SK-N-SH (cell line): ENCODE measurements around the gene IQSEC2. TPM values are rescaled to one million over a fixed set of nuclear protein-coding genes. Genes with fewer than 3 reads are reported as not detected.

Experiments
- CTCF ChIA-PET: fragments of 300-600, 350-600 bp; formaldehyde crosslinking; extraction: SDS; loops from one replicate; lab custom pipeline; 2021; lab: Yijun Ruan, JAX
- POLR2A ChIA-PET: fragments of 350-600 bp; sonication (Branson Sonifier 250); formaldehyde crosslinking; extraction: SDS; loops from one replicate; lab custom pipeline; 2020; ENCODE audit warnings: antibody characterized with exemption, inconsistent platforms; lab: Yijun Ruan, JAX
- DNase-seq: peaks from one replicate; pipeline ENCODE4 v3.0.0; 2012
- H2AFZ ChIP-seq: fragments of 200-600 bp; sonication (generic); 2 replicates; pipeline ENCODE4 v1.8.1; 2016; ENCODE audit warnings: antibody characterized with exemption, mild to moderate bottlenecking, low read depth
- H3F3A ChIP-seq: fragments of 200-600 bp; sonication (generic); replicated peaks from 2 replicates; pipeline ENCODE3; 2016; ENCODE audit warnings: antibody characterized with exemption, mild to moderate bottlenecking; ENCODE audit not compliant: insufficient read depth
- H3K27ac ChIP-seq, 2 experiments: fragments of 200-500 bp in 1 of 2; fragments of 200-600 bp in 1 of 2; sonication (Bioruptor generic) in 1 of 2; sonication (generic), shearing (Covaris generic) in 1 of 2; 2 replicates each; pipeline versions ENCODE4 v1.5.1 to v1.6.1; 2014 to 2016; ENCODE audit warnings: low read depth in 2 of 2, inconsistent platforms in 1 of 2, low read length in 1 of 2, mild to moderate bottlenecking in 1 of 2, mixed read lengths in 1 of 2
- H3K27me3 ChIP-seq: fragments of 200-600 bp; sonication (generic), shearing (Covaris generic); 2 replicates; pipeline ENCODE4 v1.6.1; 2016; ENCODE audit warnings: mixed run types; ENCODE audit not compliant: insufficient read depth
- H3K36me3 ChIP-seq, 2 experiments: fragments of 200-500 bp in 1 of 2; fragments of 200-600 bp in 1 of 2; sonication (Bioruptor generic) in 1 of 2; sonication (generic) in 1 of 2; replicated peaks in 1 of 2; 2 replicates each; pipeline versions ENCODE3 to v1.5.1; 2014 to 2016; ENCODE audit warnings: low read length in 1 of 2, mild to moderate bottlenecking in 1 of 2; ENCODE audit not compliant: insufficient read depth in 2 of 2, control insufficient read depth in 1 of 2
- H3K4me1 ChIP-seq, 2 experiments: fragments of 200-500 bp in 1 of 2; fragments of 200-600 bp in 1 of 2; sonication (Bioruptor generic) in 1 of 2; sonication (generic), shearing (Covaris generic) in 1 of 2; 2 replicates each; pipeline versions ENCODE4 v1.5.1 to v1.6.1; 2014 to 2016; ENCODE audit warnings: low read depth in 1 of 2, low read length in 1 of 2, mixed run types in 1 of 2; ENCODE audit not compliant: insufficient read depth in 2 of 2, control insufficient read depth in 1 of 2
- H3K4me2 ChIP-seq: fragments of 200-600 bp; sonication (generic), shearing (Covaris generic); 2 replicates; pipeline ENCODE4 v1.6.1; 2017; ENCODE audit warnings: mixed run types
- H3K4me3 ChIP-seq, 2 experiments: fragments of 200-500 bp in 1 of 2; fragments of 200-600 bp in 1 of 2; sonication (Bioruptor generic) in 1 of 2; sonication (generic), shearing (Covaris generic) in 1 of 2; 2 replicates each; pipeline versions ENCODE4 v1.5.1 to v1.8.1; 2014 to 2016; ENCODE audit warnings: low read depth in 2 of 2, inconsistent platforms in 1 of 2, low read length in 1 of 2, mild to moderate bottlenecking in 1 of 2, mixed read lengths in 1 of 2, moderate library complexity in 1 of 2
- H3K79me2 ChIP-seq: fragments of 200-600 bp; sonication (generic); 2 replicates; pipeline ENCODE4 v1.8.1; 2017; ENCODE audit warnings: mild to moderate bottlenecking; ENCODE audit not compliant: insufficient read depth
- H3K9ac ChIP-seq: fragments of 200-600 bp; sonication (generic); 2 replicates; pipeline ENCODE4 v1.6.1; 2017; ENCODE audit warnings: mixed run types
- H3K9me2 ChIP-seq: fragments of 200-600 bp; sonication (generic); 2 replicates; pipeline ENCODE4 v1.6.1; 2017; ENCODE audit warnings: mixed run types
- H3K9me3 ChIP-seq: fragments of 200-600 bp; sonication (generic); 2 replicates; pipeline ENCODE4 v1.6.1; 2017; ENCODE audit warnings: mixed run types, mild to moderate bottlenecking, moderate library complexity
- H4K20me1 ChIP-seq: fragments of 200-600 bp; sonication (generic); 2 replicates; pipeline ENCODE4 v1.6.1; 2017; ENCODE audit warnings: mild to moderate bottlenecking, mixed run types; ENCODE audit not compliant: insufficient read depth
- ELF1 ChIP-seq: IDR thresholded peaks from 2 replicates; pipeline ENCODE4 v1.4.0; 2012
- FOXM1 ChIP-seq: IDR thresholded peaks from 2 replicates; pipeline ENCODE4 v1.4.0; 2012; ENCODE audit warnings: low read depth, mild to moderate bottlenecking
- GABPA ChIP-seq: IDR thresholded peaks from 2 replicates; pipeline ENCODE4 v1.4.0; 2012; ENCODE audit warnings: low read depth, mild to moderate bottlenecking
- GATA2 ChIP-seq: sonication (generic); formaldehyde crosslinking; IDR thresholded peaks from 2 replicates; pipeline ENCODE4 v1.5.0; 2020; ENCODE audit warnings: mild to moderate bottlenecking, missing genetic modification reagents
- MEF2A ChIP-seq: IDR thresholded peaks from 2 replicates; pipeline ENCODE4 v1.4.0; 2012; ENCODE audit warnings: low read depth, borderline replicate concordance
- MXI1 ChIP-seq: IDR thresholded peaks from 2 replicates; pipeline ENCODE4 v1.6.1; 2012; ENCODE audit warnings: mild to moderate bottlenecking, low read depth, low read length, improper control_type of control experiment
- NFIC ChIP-seq: IDR thresholded peaks from 2 replicates; pipeline ENCODE4 v1.4.0; 2012; ENCODE audit warnings: borderline replicate concordance
- NRF1 ChIP-seq: IDR thresholded peaks from 2 replicates; pipeline ENCODE4 v1.6.1; 2012; ENCODE audit warnings: low read depth, mild to moderate bottlenecking, low read length
- RAD21 ChIP-seq: IDR thresholded peaks from 2 replicates; pipeline ENCODE4 v1.6.1; 2012; ENCODE audit warnings: mild to moderate bottlenecking, low read length
- RCOR1 ChIP-seq: fragments of 150-350 bp; IDR thresholded peaks from 2 replicates; pipeline ENCODE4 v1.6.1; 2017; ENCODE audit warnings: antibody characterized with exemption, low read length
- RFX5 ChIP-seq: IDR thresholded peaks from 2 replicates; pipeline ENCODE4 v1.6.1; 2012; ENCODE audit warnings: mild to moderate bottlenecking, improper control_type of control experiment, low read length
- RXRA ChIP-seq: IDR thresholded peaks from 2 replicates; pipeline ENCODE4 v1.4.0; 2012; ENCODE audit warnings: low read depth, mild to moderate bottlenecking, borderline replicate concordance
- SMC3 ChIP-seq: IDR thresholded peaks from 2 replicates; pipeline ENCODE4 v1.6.1; 2012; ENCODE audit warnings: low read depth, low read length, improper control_type of control experiment
- TEAD4 ChIP-seq: IDR thresholded peaks from 2 replicates; pipeline ENCODE4 v1.4.0; 2012; ENCODE audit warnings: mild to moderate bottlenecking, borderline replicate concordance; ENCODE audit not compliant: insufficient read depth
- YY1 ChIP-seq: IDR thresholded peaks from 2 replicates; pipeline ENCODE4 v1.4.0; 2012; ENCODE audit warnings: low read depth, mild to moderate bottlenecking
- WGBS: methylation state at CpG from one replicate; pipeline ENCODE4 v1.1.6; 2017; ENCODE audit warnings: low lambda C conversion rate; 5-methylcytosine and 5-hydroxymethylcytosine counted together
- polyA plus RNA-seq, 3 experiments: library from polyadenylated mRNA; depleted of rRNA; stranded (reverse); fragments of >200 nt; gene quantifications; 2 replicates each; pipeline ENCODE4 v1.2.3, GENCODE V29; 2012
- TF ChIP-seq, protein P1 (sequence below): fragments of 150-350 bp; IDR thresholded peaks from 2 replicates; pipeline ENCODE4 v1.6.1; 2016; ENCODE audit warnings: mild to moderate bottlenecking, low read depth, low read length
- TF ChIP-seq, protein P2 (sequence below): fragments of 150-350 bp; IDR thresholded peaks from 2 replicates; pipeline ENCODE4 v1.6.1; 2017; ENCODE audit warnings: antibody characterized with exemption, low read length, low read depth, borderline replicate concordance
- TF ChIP-seq, protein P3 (sequence below): IDR thresholded peaks from 2 replicates; pipeline ENCODE4 v1.6.1; 2012; ENCODE audit warnings: mild to moderate bottlenecking, low read depth, low read length, moderate library complexity

Gene IQSEC2
- polyA plus RNA-seq, 1 of the 3 experiments (the other 2 are of a cell fraction): 24.7 TPM

DNA sequence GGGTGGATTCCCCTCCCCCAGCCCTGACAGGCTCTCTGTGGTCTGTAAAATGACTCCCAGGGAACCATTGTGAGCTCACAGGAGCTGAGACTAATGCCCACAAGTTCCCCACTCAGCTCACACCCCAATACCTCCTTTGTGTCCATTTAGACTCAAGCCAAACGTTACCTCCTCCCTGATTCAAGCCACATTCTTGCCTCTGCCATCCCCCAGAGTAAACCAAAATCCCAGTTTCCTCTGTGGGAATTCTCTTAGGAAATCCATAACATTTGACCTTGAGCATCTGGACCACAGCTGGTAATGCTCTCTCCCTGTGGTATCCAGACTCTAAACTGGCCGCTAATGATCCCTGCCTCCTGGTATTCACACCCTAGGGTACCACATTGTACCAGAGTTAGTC lies 30.1 kb downstream of the IQSEC2 start:
- TF ChIP-seq RCOR1 (no peak), RXRA (no peak), GABPA (no peak), ELF1 (no peak), FOXM1 (no peak), RAD21 (no peak), GATA2 (CRISPR knock-in tag) (no peak), RFX5 (no peak), YY1 (no peak), SMC3 (no peak), MXI1 (no peak), NFIC (no peak), NRF1 (no peak), MEF2A (no peak), TEAD4 (no peak)
- TF ChIP-seq, protein P1, sequence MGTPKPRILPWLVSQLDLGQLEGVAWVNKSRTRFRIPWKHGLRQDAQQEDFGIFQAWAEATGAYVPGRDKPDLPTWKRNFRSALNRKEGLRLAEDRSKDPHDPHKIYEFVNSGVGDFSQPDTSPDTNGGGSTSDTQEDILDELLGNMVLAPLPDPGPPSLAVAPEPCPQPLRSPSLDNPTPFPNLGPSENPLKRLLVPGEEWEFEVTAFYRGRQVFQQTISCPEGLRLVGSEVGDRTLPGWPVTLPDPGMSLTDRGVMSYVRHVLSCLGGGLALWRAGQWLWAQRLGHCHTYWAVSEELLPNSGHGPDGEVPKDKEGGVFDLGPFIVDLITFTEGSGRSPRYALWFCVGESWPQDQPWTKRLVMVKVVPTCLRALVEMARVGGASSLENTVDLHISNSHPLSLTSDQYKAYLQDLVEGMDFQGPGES: no peak
- TF ChIP-seq, protein P2, sequence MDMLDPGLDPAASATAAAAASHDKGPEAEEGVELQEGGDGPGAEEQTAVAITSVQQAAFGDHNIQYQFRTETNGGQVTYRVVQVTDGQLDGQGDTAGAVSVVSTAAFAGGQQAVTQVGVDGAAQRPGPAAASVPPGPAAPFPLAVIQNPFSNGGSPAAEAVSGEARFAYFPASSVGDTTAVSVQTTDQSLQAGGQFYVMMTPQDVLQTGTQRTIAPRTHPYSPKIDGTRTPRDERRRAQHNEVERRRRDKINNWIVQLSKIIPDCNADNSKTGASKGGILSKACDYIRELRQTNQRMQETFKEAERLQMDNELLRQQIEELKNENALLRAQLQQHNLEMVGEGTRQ: no peak
- TF ChIP-seq, protein P3, sequence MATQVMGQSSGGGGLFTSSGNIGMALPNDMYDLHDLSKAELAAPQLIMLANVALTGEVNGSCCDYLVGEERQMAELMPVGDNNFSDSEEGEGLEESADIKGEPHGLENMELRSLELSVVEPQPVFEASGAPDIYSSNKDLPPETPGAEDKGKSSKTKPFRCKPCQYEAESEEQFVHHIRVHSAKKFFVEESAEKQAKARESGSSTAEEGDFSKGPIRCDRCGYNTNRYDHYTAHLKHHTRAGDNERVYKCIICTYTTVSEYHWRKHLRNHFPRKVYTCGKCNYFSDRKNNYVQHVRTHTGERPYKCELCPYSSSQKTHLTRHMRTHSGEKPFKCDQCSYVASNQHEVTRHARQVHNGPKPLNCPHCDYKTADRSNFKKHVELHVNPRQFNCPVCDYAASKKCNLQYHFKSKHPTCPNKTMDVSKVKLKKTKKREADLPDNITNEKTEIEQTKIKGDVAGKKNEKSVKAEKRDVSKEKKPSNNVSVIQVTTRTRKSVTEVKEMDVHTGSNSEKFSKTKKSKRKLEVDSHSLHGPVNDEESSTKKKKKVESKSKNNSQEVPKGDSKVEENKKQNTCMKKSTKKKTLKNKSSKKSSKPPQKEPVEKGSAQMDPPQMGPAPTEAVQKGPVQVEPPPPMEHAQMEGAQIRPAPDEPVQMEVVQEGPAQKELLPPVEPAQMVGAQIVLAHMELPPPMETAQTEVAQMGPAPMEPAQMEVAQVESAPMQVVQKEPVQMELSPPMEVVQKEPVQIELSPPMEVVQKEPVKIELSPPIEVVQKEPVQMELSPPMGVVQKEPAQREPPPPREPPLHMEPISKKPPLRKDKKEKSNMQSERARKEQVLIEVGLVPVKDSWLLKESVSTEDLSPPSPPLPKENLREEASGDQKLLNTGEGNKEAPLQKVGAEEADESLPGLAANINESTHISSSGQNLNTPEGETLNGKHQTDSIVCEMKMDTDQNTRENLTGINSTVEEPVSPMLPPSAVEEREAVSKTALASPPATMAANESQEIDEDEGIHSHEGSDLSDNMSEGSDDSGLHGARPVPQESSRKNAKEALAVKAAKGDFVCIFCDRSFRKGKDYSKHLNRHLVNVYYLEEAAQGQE: no peak
- TF ChIP-seq, all 33 proteins: peak for 0
- Histone ChIP-seq H2AFZ (no peak overlapping the region), H3K27ac (no peak overlapping the region), H3K4me1 (peaks cover 0 to 5% of the 10 kb centered on the region in 2 experiments; a peak in 1 of 4 replicates), H3F3A (peaks cover under 1% of the 10 kb centered on the region), H3K9me3 (no peaks in the 10 kb centered on the region), H3K27me3 (no peaks in the 10 kb centered on the region), H4K20me1 (no peaks in the 10 kb centered on the region), H3K9me2 (no peaks in the 10 kb centered on the region), H3K4me3 (no peak overlapping the region), H3K4me2 (no peak overlapping the region), H3K79me2 (no peaks in the 10 kb centered on the region), H3K36me3 (peaks cover 0 to 8% of the 10 kb centered on the region in 2 experiments), H3K9ac (no peak overlapping the region)
- WGBS: 69% methylated on average over 2 of the region's 2 CpGs
- CTCF ChIA-PET: interaction anchor here (1.2 to 2.8 kb wide), 2 partner anchors 62 to 230 kb away, joined by 3 to 9 read pairs; no protein-coding TSS in a partner anchor
- DNase-seq: no peak
- POLR2A ChIA-PET: no interaction called here
